HUES48 (cell line): Measurements from ENCODE around the gene TSGA10.

Experiments used
- H3K27ac ChIP-seq: one replicate; pipeline ENCODE4 v1.7.0; 2013; ENCODE audit warnings: low read depth, low read length, inconsistent platforms
- H3K27me3 ChIP-seq: 2 replicates; pipeline ENCODE4 v1.6.1; 2013; ENCODE audit warnings: mild to moderate bottlenecking, low read length; ENCODE audit not compliant: control insufficient read depth, insufficient read depth
- H3K36me3 ChIP-seq: 2 replicates; pipeline ENCODE4 v1.6.1; 2013; ENCODE audit warnings: low read length; ENCODE audit not compliant: control insufficient read depth, insufficient read depth
- H3K4me1 ChIP-seq: 2 replicates; pipeline ENCODE4 v1.6.1; 2013; ENCODE audit warnings: mild to moderate bottlenecking, low read length; ENCODE audit not compliant: control insufficient read depth, insufficient read depth
- H3K4me3 ChIP-seq: 2 replicates; pipeline ENCODE4 v1.5.1; 2013; ENCODE audit warnings: mild to moderate bottlenecking, low read depth, low read length
- H3K9ac ChIP-seq: 2 replicates; pipeline ENCODE4 v1.6.1; 2013; ENCODE audit warnings: mild to moderate bottlenecking, low read depth, low read length, moderate library complexity
- H3K9me3 ChIP-seq: 2 replicates; pipeline ENCODE4 v1.6.1; 2013; ENCODE audit warnings: low read length; ENCODE audit not compliant: control insufficient read depth, insufficient read depth

The TSGA10 gene

DNA sequence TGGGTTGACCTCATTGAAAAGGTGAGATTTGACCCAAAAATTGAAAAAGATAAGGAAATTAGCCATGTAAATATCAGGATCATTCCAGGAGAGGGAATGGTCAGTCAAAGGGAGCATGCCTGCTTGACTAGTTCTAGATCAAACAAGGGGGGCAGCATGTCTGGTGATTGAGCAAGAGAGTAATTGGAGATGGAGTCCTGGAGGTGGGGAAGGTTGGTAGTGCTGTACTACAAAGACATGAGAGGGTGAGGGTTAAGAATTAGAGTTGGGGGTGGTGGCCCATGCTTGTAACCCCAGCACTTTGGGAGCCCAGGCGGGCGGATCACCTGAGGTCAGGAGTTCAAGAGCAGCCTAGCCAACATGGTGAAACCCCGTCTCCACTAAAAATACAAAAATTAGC, 28.3 kb upstream of the TSGA10 start:
- Histone ChIP-seq H3K4me3 (no peak overlapping the region), H3K27me3 (no peaks in the 10 kb centered on the region), H3K4me1 (0 out of 2 replicates have a peak, but pooled peaks cover 3% of the 10 kb centered on the region), H3K9ac (no peak overlapping the region), H3K36me3 (peaks cover 15% of the 10 kb centered on the region), H3K27ac (no peak overlapping the region), H3K9me3 (no peaks in the 10 kb centered on the region)

DNA sequence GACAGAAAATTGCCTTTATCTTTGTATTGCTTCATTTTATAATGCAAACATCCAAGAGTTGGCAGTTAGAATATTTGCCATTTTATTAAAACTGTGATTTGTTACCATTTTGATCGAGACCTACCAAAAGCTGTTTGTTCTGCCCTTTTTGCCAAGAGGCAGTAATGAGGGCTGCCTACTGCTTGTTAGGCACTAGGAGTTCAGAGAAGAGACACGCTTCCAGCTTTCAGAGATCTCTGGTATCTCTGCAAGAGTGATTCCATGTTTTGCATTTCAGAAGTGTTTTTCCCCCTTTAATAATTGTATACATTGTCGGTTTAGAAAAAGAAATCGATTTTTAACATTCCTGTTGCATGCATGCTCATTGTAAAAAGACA, 26.9 kb upstream of the TSGA10 start:
- Histone ChIP-seq H3K36me3 (peaks cover 4% of the 10 kb centered on the region; the same call in 1 of the 2 replicates), H3K27me3 (no peaks in the 10 kb centered on the region), H3K27ac (peak overlapping the region; percentile 93), H3K9ac (peak overlapping the region; percentile 96), H3K4me1 (0 out of 2 replicates have a peak, but pooled peaks cover 3% of the 10 kb centered on the region), H3K9me3 (no peaks in the 10 kb centered on the region), H3K4me3 (peak overlapping the region; percentile 99)

DNA sequence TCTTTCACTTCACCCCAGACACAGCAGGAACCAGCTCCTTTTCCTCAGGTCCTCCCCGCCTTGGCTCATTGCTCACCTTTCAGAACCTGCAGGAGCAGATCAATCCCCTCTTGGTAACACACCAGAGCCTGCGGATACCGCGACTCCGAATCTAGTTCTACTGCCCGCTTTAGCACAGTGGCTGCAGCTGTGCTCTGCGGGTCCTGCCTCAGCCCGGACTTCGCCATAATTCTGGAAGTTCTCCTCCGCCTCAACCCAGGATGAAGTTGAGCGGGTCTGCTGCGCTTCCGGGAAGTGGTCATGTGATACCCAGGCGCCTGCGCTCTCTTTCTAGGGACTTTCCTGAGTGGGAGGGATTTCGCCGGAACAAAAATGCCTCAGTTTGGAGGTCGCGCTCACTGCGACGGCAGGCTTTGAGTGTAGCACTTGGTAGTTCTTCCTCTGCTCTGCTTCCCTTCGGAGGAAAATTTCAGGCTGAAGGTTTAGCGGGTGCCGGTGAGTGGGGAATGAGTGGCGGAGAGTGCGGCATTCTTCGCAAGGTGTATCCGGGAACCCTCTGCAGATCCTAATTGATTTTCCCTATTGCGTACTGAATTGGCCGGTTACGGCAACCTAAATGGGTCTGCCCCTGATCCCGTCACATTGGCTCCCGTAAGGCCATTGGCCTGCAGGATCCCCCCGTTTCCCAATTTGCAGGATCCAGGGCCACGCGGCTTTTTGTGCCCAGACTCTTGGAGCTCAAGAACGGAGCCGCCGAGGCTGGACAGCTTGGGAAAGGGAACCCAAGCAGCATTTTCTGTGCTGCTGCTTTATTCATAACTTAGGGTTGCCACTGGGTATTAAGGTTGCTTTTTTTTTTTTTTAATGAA, 26.2 kb upstream of the TSGA10 start, which contains the start of the genes MITD1 and MRPL30:
Gene MITD1 (minus strand): TSS at position 304 of the 869 bp plus-strand sequence. CDS start 77 bp downstream, at position 227.
Gene MRPL30 (plus strand): TSS at position 430 of the 869 bp plus-strand sequence. CDS start 5,020 bp downstream, outside the sequence.
- H3K9ac ChIP-seq, result peak within 1 kb of the TSS; percentile 96
- no peaks in the 10 kb centered on the region for H3K9me3 ChIP-seq
- 0 out of 2 replicates have a peak, but pooled peaks cover 3% of the 10 kb centered on the region for H3K4me1 ChIP-seq
- H3K36me3 ChIP-seq, result 0 out of 2 replicates have a peak, but pooled peaks cover under 1% of the 10 kb centered on the region
- H3K27ac ChIP-seq, result peak within 1 kb of the TSS; percentile 93
- no peaks in the 10 kb centered on the region for H3K27me3 ChIP-seq
- peak within 1 kb of the TSS; percentile 99 for H3K4me3 ChIP-seq

DNA sequence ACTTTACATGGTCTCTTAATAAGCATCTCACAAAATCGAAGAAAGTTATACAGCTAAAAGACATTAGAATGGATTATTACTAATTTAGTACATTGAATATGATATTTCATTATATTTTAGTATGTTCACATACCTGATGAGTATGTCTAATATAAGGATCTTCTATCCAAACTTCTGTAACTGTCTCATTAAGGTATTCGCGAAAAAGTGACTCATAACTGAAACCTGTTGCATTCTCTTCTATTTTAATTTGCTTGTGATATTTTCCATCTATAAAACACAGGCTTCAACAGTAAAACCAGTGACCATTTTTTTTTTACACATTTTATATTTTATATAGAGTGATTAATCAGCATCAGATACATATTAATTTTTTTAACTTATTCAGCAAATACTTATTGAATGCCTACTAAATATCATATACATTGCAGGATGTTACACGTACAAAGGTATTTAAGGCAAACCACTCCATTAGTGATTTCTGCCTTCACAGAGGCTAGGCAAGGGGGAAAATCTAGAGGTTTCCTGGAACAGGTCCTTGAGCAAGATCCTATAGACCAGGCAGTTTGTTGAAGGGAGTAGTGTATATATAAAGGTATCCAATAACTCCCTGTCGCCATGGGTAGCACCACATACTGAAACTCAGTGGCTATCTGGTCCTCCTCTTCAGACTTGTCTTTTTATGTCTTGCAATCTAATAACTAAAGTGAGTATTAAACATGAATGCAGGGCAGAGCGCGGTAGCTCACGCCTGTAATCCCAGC, 16.8 kb upstream of the TSGA10 start:
- Histone ChIP-seq H3K27ac (no peak overlapping the region), H3K27me3 (no peaks in the 10 kb centered on the region), H3K9ac (no peak overlapping the region), H3K9me3 (no peaks in the 10 kb centered on the region), H3K36me3 (peaks cover 61% of the 10 kb centered on the region), H3K4me1 (no peaks in the 10 kb centered on the region), H3K4me3 (no peak overlapping the region)

DNA sequence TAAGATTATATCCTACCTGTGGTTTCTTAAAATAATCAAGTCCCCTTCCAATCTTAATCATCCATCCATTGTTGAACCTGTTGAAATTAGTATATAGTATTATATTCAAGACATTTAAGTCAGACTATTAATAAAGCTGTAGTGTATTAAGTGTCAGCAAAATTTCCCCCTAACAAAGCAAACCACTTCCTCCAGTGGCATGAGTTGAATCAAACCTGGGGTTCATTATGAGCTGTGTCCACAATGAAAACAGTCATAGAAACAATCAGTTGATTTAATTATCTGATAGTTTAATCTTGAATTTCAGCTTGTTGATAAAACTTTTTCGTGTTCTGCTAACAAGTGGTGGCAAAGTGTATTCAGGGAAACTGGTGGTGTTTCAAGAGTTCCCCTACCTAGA, 14.8 kb upstream of the TSGA10 start:
- H3K4me1 ChIP-seq, result no peaks in the 10 kb centered on the region
- H3K36me3 ChIP-seq, result peaks cover 66% of the 10 kb centered on the region
- H3K9ac ChIP-seq, result no peak overlapping the region
- H3K4me3 ChIP-seq, result no peak overlapping the region
- no peaks in the 10 kb centered on the region for H3K27me3 ChIP-seq
- H3K9me3 ChIP-seq, result no peaks in the 10 kb centered on the region
- H3K27ac ChIP-seq, result no peak overlapping the region

DNA sequence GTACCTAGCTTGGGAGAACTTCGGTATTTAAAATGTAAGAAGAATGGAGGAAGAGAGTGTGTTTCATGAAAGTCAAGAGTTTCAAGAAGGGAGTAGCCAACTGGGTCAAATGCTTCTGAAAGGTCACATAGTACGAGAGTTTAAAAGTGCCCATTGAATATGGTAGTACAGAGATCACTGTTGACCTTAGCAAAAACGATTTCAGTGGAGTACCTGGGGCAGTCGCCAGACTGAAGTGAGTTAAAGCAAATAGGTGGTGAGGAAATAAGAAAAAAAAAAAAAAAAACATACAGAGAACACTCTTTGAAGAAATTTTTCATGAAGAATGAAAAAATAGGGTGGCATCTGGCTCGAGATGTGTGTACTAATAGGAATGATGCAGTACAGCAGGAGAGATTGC, 11.5 kb upstream of the TSGA10 start:
- Histone ChIP-seq H3K27me3 (no peaks in the 10 kb centered on the region), H3K4me1 (no peaks in the 10 kb centered on the region), H3K9me3 (no peaks in the 10 kb centered on the region), H3K4me3 (no peak overlapping the region), H3K36me3 (peaks cover 60% of the 10 kb centered on the region), H3K9ac (no peak overlapping the region), H3K27ac (no peak overlapping the region)

DNA sequence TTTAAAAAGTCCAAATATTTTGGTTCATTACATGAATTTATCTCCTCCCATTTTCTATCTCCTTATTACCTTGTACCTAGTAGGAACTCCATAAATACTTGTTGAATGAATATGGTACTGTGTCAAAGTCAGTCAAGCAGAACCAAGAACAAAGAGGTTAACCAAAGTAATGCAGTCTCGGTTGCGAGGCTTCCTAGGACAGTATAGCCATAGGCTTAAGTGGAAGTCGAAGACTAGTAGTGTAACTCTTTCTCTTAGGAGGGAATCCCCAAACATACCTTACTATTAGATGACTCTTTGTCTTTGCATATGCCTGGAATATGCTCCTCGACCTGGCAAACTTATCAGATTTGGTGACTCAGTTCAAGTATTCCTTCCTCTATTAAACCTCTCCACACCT, 4.9 kb upstream of the TSGA10 start:
- H3K36me3 ChIP-seq, result peaks cover 40% of the 10 kb centered on the region
- H3K27me3 ChIP-seq, result no peaks in the 10 kb centered on the region
- H3K9ac ChIP-seq, result no peak overlapping the region
- no peak overlapping the region for H3K27ac ChIP-seq
- no peaks in the 10 kb centered on the region for H3K9me3 ChIP-seq
- peaks cover 5% of the 10 kb centered on the region for H3K4me1 ChIP-seq
- no peak overlapping the region for H3K4me3 ChIP-seq

DNA sequence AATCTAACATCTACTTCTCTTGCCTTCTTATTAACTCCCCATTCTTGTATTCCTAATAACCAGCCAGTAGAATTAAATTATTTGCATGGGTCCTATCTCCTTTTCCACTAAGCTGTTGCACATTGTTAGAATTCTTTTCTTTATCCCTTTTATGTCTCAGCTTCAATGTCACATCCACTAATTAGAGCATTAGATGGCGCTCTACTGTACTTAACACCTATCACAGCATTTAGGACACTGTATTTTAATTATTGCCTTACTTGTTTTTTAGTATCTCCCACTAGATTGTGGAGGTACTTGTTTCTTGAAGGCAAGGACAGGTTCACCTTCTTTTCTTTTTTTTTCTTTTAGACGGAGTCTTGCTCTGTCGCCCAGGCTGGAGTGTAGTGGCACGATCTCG, 3.9 kb upstream of the TSGA10 start:
- Histone ChIP-seq H3K9me3 (no peaks in the 10 kb centered on the region), H3K4me3 (no peak overlapping the region), H3K4me1 (peaks cover 5% of the 10 kb centered on the region), H3K9ac (no peak overlapping the region), H3K27ac (no peak overlapping the region), H3K36me3 (peaks cover 40% of the 10 kb centered on the region), H3K27me3 (no peaks in the 10 kb centered on the region)

DNA sequence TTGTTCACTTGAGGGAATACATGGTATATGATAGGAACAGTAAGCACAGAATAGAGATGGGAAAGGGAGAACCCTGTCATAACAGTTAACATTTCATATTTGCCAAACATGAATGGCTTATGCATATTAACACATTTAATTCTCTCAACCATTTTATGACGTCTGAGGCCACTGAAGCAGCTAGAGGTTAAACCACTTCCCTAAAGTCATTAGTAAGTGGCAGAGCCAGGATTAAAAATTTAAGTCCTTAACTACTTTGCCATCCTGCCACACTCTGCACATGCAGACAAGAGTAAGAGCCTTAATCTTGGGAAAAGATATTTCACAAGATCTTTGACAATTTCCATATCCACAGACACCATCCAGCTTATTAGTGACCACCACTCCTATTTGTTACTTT, 2.1 kb upstream of the TSGA10 start:
- no peaks in the 10 kb centered on the region for H3K9me3 ChIP-seq
- H3K4me3 ChIP-seq, result no peak overlapping the region
- no peak overlapping the region for H3K9ac ChIP-seq
- H3K4me1 ChIP-seq, result peaks cover 5% of the 10 kb centered on the region
- H3K27ac ChIP-seq, result no peak overlapping the region
- H3K36me3 ChIP-seq, result peaks cover 27% of the 10 kb centered on the region
- no peaks in the 10 kb centered on the region for H3K27me3 ChIP-seq

DNA sequence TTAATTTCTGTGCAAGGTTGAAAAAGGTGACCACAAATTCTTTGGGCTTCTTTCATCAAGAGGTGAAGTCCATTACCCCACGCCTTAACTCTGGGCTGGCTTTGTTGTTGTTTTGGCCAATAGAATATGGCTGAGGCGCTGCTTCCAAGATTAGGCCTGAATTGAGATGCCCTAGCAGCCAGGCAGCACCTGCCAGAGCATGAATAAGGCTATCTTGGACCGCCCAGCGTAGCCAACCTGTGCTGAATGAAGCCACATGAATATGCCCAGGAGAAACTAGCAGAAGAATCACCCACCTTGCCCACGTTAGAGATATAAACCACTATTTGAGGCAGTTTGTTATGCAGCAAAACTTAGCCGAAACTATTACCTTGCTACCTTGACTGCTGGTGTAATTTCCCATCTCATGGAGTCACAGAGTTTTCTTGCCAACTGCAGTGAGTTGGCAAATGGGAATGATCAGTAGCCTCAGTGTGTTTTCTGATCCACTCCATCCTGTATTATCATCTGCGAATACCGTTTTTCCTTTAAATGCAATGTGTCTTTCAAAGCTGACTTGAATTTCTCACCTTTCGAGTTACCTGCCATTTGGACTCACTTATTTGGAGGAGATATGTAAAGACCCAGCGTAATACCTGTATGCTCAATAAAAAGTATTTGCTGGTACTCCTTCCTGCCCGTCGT, 679 bp downstream of the TSGA10 start:
- Histone ChIP-seq H3K4me1 (peaks cover 5% of the 10 kb centered on the region), H3K9ac (peak overlapping the region; percentile 90), H3K9me3 (no peaks in the 10 kb centered on the region), H3K36me3 (peaks cover 16% of the 10 kb centered on the region), H3K27ac (no peak overlapping the region), H3K4me3 (peak overlapping the region; percentile 93), H3K27me3 (no peaks in the 10 kb centered on the region)
